ENCODE measurements around the gene MYO5B.
"Not testable (repeated sequence)": the region's sequence is repeated elsewhere in the genome, so short reads cannot be mapped to it uniquely, and the experiment has no call there.

Gene MYO5B

GRCh38 chr18:49802623-49803022 is 392.3 kb downstream of the MYO5B start:
- Mint-ChIP-seq H3K36me3 (peaks cover 5% of the 10 kb centered on the region), H3K27ac (no peak overlapping the region), H3K9me3 (no peaks in the 10 kb centered on the region), H3K4me1 (peaks cover 28% of the 10 kb centered on the region), H3K27me3 (no peaks in the 10 kb centered on the region), H3K4me3 (no peak overlapping the region)

GRCh38 chr18:49800491-49800890 is 394.5 kb downstream of the MYO5B start:
- not testable (repeated sequence) for H3K4me3 Mint-ChIP-seq, H3K27ac Mint-ChIP-seq, H3K9me3 Mint-ChIP-seq, H3K27me3 Mint-ChIP-seq, H3K36me3 Mint-ChIP-seq
- peaks cover 22% of the 10 kb centered on the region for H3K4me1 Mint-ChIP-seq

DNA sequence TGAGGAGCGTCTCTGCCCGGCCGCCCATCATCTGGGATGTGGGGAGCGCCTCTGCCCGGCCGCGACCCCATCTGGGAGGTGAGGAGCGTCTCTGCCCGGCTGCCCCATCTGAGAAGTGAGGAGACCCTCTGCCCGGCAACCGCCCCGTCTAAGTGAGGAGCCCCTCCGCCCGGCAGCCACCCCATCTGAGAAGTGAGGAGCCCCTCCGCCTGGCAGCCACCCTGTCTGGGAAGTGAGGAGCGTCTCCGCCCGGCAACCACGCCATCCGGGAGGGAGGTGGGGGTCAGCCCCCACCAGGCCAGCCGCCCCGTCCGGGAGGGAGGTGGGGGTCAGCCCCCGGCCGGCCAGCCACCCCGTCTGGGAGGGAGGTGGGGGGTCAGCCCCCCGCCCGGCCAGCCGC is 395.1 kb downstream of the MYO5B start:
- not testable (repeated sequence) for H3K9me3 Mint-ChIP-seq, H3K4me3 Mint-ChIP-seq, H3K36me3 Mint-ChIP-seq, H3K27ac Mint-ChIP-seq, H3K27me3 Mint-ChIP-seq
- H3K4me1 Mint-ChIP-seq: peaks cover 15% of the 10 kb centered on the region

DNA sequence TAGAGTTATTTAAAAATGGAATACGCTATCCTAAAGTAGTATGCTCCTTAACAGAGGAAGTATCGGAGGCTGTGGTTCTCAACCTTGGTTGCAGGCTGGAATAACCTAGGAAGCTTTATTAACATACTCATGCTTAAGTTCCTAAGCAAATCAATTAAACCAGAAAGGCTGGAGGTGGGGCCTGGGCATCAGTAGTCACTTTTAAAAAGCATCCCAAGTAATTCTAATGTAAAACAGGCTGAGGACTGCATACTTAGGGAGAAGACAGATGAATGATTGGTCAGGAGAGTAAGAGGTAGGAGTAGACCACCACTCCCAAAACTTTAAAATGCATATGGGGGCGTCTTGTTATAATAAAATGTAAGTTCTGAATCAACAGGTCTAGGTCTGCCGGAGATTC is 396.9 kb downstream of the MYO5B start:
- Mint-ChIP-seq H3K27ac (no peak overlapping the region), H3K9me3 (no peaks in the 10 kb centered on the region), H3K4me3 (no peak overlapping the region), H3K4me1 (peaks cover 5% of the 10 kb centered on the region), H3K27me3 (no peaks in the 10 kb centered on the region), H3K36me3 (peaks cover 10% of the 10 kb centered on the region)

GRCh38 chr18:49795612-49796552 is 399.1 kb downstream of the MYO5B start:
- peak overlapping the region; percentile 3 for H3K27ac Mint-ChIP-seq
- H3K4me3 Mint-ChIP-seq: no peak overlapping the region
- no peaks in the 10 kb centered on the region for H3K27me3 Mint-ChIP-seq
- H3K4me1 Mint-ChIP-seq: peaks cover 5% of the 10 kb centered on the region
- H3K36me3 Mint-ChIP-seq: peaks cover 12% of the 10 kb centered on the region
- H3K9me3 Mint-ChIP-seq: no peaks in the 10 kb centered on the region

DNA sequence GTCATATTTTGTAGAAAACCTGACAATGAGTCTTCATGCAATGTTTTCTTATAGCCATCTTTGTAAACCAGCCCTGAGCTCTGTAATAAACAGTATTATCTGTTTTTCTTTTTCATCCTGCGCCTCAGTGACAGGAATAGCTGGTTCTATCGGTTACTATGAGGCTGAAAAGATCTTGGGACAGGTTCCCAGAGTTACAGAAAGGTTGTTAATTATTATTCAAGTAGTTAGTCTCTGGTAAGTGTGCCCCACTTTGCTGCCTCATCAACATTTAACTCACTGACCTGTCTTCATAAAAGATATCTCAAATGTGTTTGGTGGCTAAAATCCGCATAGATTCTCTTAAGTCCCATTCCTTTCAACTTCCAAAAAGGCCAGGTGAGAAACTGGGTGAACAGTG is 400.2 kb downstream of the MYO5B start:
- Mint-ChIP-seq H3K36me3 (peaks cover 8% of the 10 kb centered on the region), H3K4me3 (no peak overlapping the region), H3K4me1 (peaks cover 5% of the 10 kb centered on the region), H3K27ac (no peak overlapping the region), H3K27me3 (no peaks in the 10 kb centered on the region), H3K9me3 (no peaks in the 10 kb centered on the region)

GRCh38 chr18:49789560-49790134 is 405.3 kb downstream of the MYO5B start:
- H3K4me3 Mint-ChIP-seq, H3K27ac Mint-ChIP-seq, H3K27me3 Mint-ChIP-seq, H3K9me3 Mint-ChIP-seq: not testable (repeated sequence)
- Mint-ChIP-seq H3K4me1 (peaks cover 35% of the 10 kb centered on the region), H3K36me3 (peaks cover 11% of the 10 kb centered on the region)

DNA sequence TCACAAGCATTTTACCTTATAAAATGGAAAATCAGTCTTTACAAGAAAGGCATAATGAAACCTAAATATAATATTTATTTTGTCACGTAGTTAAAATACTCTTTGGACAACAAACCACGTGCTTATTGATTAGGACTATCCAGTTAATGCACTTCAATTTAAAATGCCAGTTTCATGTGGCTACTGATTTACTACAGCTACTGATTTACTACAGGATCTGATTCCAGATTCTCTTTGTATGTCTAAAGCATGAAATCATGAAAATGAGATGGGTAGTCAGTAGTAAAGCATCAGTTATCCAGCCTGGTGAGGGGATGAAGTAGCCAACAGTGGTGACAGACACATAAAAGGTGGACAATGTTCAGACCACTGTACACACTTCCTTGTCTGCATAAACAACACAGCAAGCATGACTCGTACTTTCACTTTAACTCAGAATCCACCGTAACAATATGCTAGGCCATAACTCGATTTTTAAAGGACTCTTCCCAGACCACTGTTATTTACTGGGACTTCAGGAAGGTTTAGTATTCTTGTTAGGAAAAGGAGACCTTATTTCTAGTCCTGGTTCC is 406.5 kb downstream of the MYO5B start:
- Mint-ChIP-seq H3K36me3 (peaks cover 14% of the 10 kb centered on the region), H3K4me3 (peak overlapping the region; percentile 40), H3K4me1 (peaks cover 39% of the 10 kb centered on the region), H3K27me3 (no peaks in the 10 kb centered on the region), H3K9me3 (no peaks in the 10 kb centered on the region), H3K27ac (peak overlapping the region; percentile 70)

DNA sequence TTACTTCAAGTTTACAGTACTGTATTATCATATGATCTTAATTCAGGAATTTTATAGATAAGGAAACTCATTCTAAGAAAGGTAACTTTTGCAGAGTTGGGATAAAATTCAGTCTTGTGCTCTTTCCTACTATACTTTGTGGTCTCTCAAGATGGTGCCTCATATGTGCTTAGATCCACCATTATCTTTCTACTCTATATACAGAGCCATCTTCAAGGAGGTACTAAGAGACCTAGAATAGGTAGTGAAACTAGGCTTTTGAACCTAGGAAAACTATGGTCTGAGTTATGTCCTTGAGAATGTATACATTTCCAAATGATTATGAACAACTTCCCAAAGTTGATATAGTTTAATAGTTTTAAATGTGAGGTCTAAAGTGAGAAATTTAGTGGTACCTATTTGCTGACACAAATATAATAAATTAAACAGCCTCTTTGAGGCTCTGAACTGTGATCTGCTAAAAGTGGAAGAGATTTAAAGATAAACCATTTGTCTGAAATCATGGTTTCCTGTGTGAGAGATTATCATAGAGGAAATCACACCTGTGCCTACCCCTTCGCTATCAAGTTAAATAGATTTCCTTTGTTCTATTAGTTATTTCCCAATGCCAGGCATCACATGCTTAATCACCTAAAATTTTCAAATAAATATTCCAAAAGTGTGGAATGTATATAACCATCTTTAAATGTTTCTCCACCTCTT is 408.8 kb downstream of the MYO5B start:
- Mint-ChIP-seq H3K36me3 (peaks cover 22% of the 10 kb centered on the region), H3K4me1 (peaks cover 39% of the 10 kb centered on the region), H3K4me3 (peak overlapping the region; percentile 44), H3K27me3 (no peaks in the 10 kb centered on the region), H3K9me3 (no peaks in the 10 kb centered on the region), H3K27ac (peak overlapping the region; percentile 36)

GRCh38 chr18:49784427-49785185 is 410.3 kb downstream of the MYO5B start:
- Mint-ChIP-seq H3K27me3 (no peaks in the 10 kb centered on the region), H3K9me3 (no peaks in the 10 kb centered on the region), H3K4me1 (peaks cover 39% of the 10 kb centered on the region), H3K4me3 (no peak overlapping the region), H3K36me3 (peaks cover 28% of the 10 kb centered on the region), H3K27ac (peak overlapping the region; percentile 59)

DNA sequence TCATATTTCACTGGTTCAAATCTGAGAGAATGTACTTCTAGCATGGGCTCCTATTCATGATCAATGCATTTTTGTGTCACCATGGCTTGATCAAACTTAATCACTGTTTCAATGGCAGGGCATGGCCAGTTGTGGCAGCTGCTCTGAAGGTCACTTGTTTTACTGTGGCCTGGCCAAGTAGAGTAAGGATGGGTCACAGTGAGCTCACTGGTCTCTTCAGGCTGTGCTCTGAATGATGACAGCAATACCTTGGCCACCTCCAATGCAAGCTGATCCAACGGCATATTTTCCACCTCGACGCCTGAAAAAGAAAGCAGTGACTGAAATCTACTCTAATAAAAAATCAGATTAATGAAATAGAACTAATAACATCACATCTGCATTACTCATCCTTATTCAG is 411.3 kb downstream of the MYO5B start:
- not testable (repeated sequence) for H3K27me3 Mint-ChIP-seq, H3K4me3 Mint-ChIP-seq, H3K27ac Mint-ChIP-seq, H3K9me3 Mint-ChIP-seq
- peaks cover 34% of the 10 kb centered on the region for H3K4me1 Mint-ChIP-seq
- H3K36me3 Mint-ChIP-seq: peaks cover 35% of the 10 kb centered on the region

GRCh38 chr18:49778826-49779465 is 416.0 kb downstream of the MYO5B start:
- no peak overlapping the region for H3K27ac Mint-ChIP-seq
- peaks cover 12% of the 10 kb centered on the region for H3K9me3 Mint-ChIP-seq
- peaks cover 36% of the 10 kb centered on the region for H3K36me3 Mint-ChIP-seq
- no peaks in the 10 kb centered on the region for H3K4me1 Mint-ChIP-seq
- H3K27me3 Mint-ChIP-seq: no peaks in the 10 kb centered on the region
- H3K4me3 Mint-ChIP-seq: no peak overlapping the region
